PC-3 (cell line): Measurements from ENCODE around the gene SUGCT. TPM values are rescaled to one million over a fixed set of nuclear protein-coding genes. Genes with fewer than 3 reads are reported as not detected.

Experiments
- ATAC-seq: fragments of 200-7000 bp; cut with Tn5 transposase; 2 replicates; pipeline ENCODE4 v1.9.1; 2020; ENCODE audit warnings: mild to moderate bottlenecking, moderate library complexity
- BruUV-seq: library from RNA; stranded (reverse); fragments of 400-500 nt; replicated peaks from 2 replicates; lab custom pipeline; 2021; lab: Mats Ljungman, UMichigan
- CTCF ChIA-PET: fragments of 300-600 bp; sonication (Branson Sonifier 250); formaldehyde crosslinking; loops from one replicate; lab custom pipeline; 2022; ENCODE audit warnings: antibody characterized with exemption; lab: Charles Lee
- POLR2A ChIA-PET: fragments of 300-600 bp; sonication (Branson Sonifier 250); formaldehyde crosslinking; loops from one replicate; lab custom pipeline; 2022; ENCODE audit warnings: antibody characterized with exemption; ENCODE audit not compliant: unreplicated experiment; lab: Charles Lee
- DNase-seq: peaks from one replicate; pipeline ENCODE4 v3.0.0-alpha.2; 2015
- H2AFZ ChIP-seq: fragments of 300-600 bp; sonication (generic); 2 replicates; pipeline ENCODE4 v1.6.0; 2016; ENCODE audit warnings: antibody characterized with exemption, low read length
- H3F3A ChIP-seq: fragments of 300-600 bp; sonication (generic); one replicate; pipeline ENCODE4 v1.6.0; 2017; ENCODE audit warnings: antibody characterized with exemption, low read length, control low read depth, mild to moderate bottlenecking; ENCODE audit not compliant: unreplicated experiment
- H3K27ac ChIP-seq: fragments of 300-600 bp; sonication (generic); 2 replicates; pipeline ENCODE4 v1.5.1; 2016; ENCODE audit warnings: mild to moderate bottlenecking, low read length
- H3K27me3 ChIP-seq: fragments of 300-600 bp; sonication (generic); 2 replicates; pipeline ENCODE4 v1.6.1; 2016; ENCODE audit warnings: low read length, mixed read lengths
- H3K36me3 ChIP-seq: fragments of 300-600 bp; sonication (generic); 2 replicates; pipeline ENCODE4 v1.6.1; 2016; ENCODE audit warnings: low read depth, mixed run types, low read length, mixed read lengths
- H3K4me1 ChIP-seq: fragments of 300-600 bp; sonication (generic); 2 replicates; pipeline ENCODE4 v1.5.1; 2016; ENCODE audit warnings: low read length; ENCODE audit not compliant: insufficient read depth
- H3K4me2 ChIP-seq: fragments of 300-600 bp; sonication (generic); 2 replicates; pipeline ENCODE4 v1.6.0; 2016; ENCODE audit warnings: low read length
- H3K4me3 ChIP-seq: fragments of 300-600 bp; sonication (generic); 2 replicates; pipeline ENCODE4 v1.5.1; 2016; ENCODE audit warnings: mild to moderate bottlenecking, low read length, mixed read lengths
- H3K79me2 ChIP-seq: fragments of 300-600 bp; sonication (generic); 2 replicates; pipeline ENCODE4 v1.6.1; 2017; ENCODE audit warnings: low read length, mixed read lengths
- H3K9ac ChIP-seq: fragments of 300-600 bp; sonication (generic); 2 replicates; pipeline ENCODE4 v1.6.0; 2016; ENCODE audit warnings: mild to moderate bottlenecking, low read length
- H3K9me2 ChIP-seq: fragments of 300-600 bp; sonication (generic); replicated peaks from 2 replicates; pipeline ENCODE4 v1.6.1; 2016; ENCODE audit warnings: mixed run types, low read length, mixed read lengths
- H3K9me3 ChIP-seq: fragments of 300-600 bp; sonication (generic); 2 replicates; pipeline ENCODE4 v1.6.1; 2016; ENCODE audit warnings: low read length, mixed read lengths
- H4K20me1 ChIP-seq: fragments of 300-600 bp; sonication (generic); 2 replicates; pipeline ENCODE4 v1.6.1; 2016; ENCODE audit warnings: low read length, mixed read lengths
- CTCF ChIP-seq: fragments of 300-600 bp; sonication (generic); conservative IDR thresholded peaks from 2 replicates; pipeline ENCODE4 v1.5.1; 2017; ENCODE audit warnings: antibody characterized with exemption, low read depth, mild to moderate bottlenecking, low read length
- EZH2 ChIP-seq: fragments of 300-600 bp; sonication (generic); IDR thresholded peaks from one replicate; pipeline ENCODE4 v1.6.1; 2017; ENCODE audit warnings: antibody characterized with exemption, mild to moderate bottlenecking, low read length; ENCODE audit not compliant: unreplicated experiment
- EZH2phosphoT487 ChIP-seq: fragments of 300-600 bp; sonication (generic); IDR thresholded peaks from 2 replicates; pipeline ENCODE4 v1.6.1; 2018; ENCODE audit warnings: mild to moderate bottlenecking, antibody characterized with exemption, low read length, borderline replicate concordance
- intact Hi-C: fragments of 100-400 bp; cut with micrococcal nuclease; formaldehyde crosslinking; loops from 2 replicates; pipeline ENCODE4 v1.9.0; 2023
- total RNA-seq: library from RNA; depleted of rRNA; stranded (reverse); fragments of >200 nt; gene quantifications from 2 replicates; pipeline ENCODE4 v1.2.3, GENCODE V29; 2014

Gene SUGCT
- total RNA-seq, 1 experiment from 2014 or later, result 2.9 TPM

GRCh38 chr7:40447345-40447744, 312.5 kb downstream of the SUGCT start:
- intact Hi-C loops, result no loop called here
- no peak for TF ChIP-seq EZH2phosphoT487
- TF ChIP-seq CTCF, result peak; percentile 40; the same call in 1 of the 2 replicates
- ATAC-seq (peak; percentile 50; the same call in 1 of the 2 replicates), DNase-seq (peak; percentile 9)
- H3K36me3 ChIP-seq, result no peaks in the 10 kb centered on the region
- no peaks in the 10 kb centered on the region for H3K79me2 ChIP-seq
- BruUV-seq, result no TSS peak
- no peak overlapping the region for H3K4me2 ChIP-seq
- ChIA-PET POLR2A (interaction anchor here (0.7 kb wide), 1 partner anchor 172 kb away, joined by 4 read pairs; no protein-coding TSS in a partner anchor), CTCF (no interaction called here)
- H3K4me3 ChIP-seq, result no peak overlapping the region
- no peak overlapping the region for H3K27ac ChIP-seq
- no peak overlapping the region for H2AFZ ChIP-seq
- H3K9me3 ChIP-seq, result no peaks in the 10 kb centered on the region
- H3K27me3 ChIP-seq, result no peaks in the 10 kb centered on the region
- no peak overlapping the region for H3K9ac ChIP-seq
- no peaks in the 10 kb centered on the region for H4K20me1 ChIP-seq
- no peaks in the 10 kb centered on the region for H3K9me2 ChIP-seq
- no peaks in the 10 kb centered on the region for H3F3A ChIP-seq
- no peaks in the 10 kb centered on the region for H3K4me1 ChIP-seq

GRCh38 chr7:40455485-40455884, 320.7 kb downstream of the SUGCT start:
- H3K36me3 ChIP-seq, result no peaks in the 10 kb centered on the region
- TF ChIP-seq CTCF (no peak), EZH2 (no peak), EZH2phosphoT487 (no peak)
- no peaks in the 10 kb centered on the region for H3K79me2 ChIP-seq
- ChIA-PET POLR2A (no interaction called here), CTCF (no interaction called here)
- H4K20me1 ChIP-seq, result no peaks in the 10 kb centered on the region
- no TSS peak for BruUV-seq
- H3K4me1 ChIP-seq, result no peaks in the 10 kb centered on the region
- H3K9me3 ChIP-seq, result no peaks in the 10 kb centered on the region
- H3K4me3 ChIP-seq, result no peak overlapping the region
- no peak overlapping the region for H2AFZ ChIP-seq
- H3K27me3 ChIP-seq, result no peaks in the 10 kb centered on the region
- intact Hi-C loops, result no loop called here
- no peak for ATAC-seq
- H3K4me2 ChIP-seq, result no peak overlapping the region
- H3K9ac ChIP-seq, result no peak overlapping the region
- no peaks in the 10 kb centered on the region for H3F3A ChIP-seq
- no peak overlapping the region for H3K27ac ChIP-seq
- no peak for DNase-seq
- no peaks in the 10 kb centered on the region for H3K9me2 ChIP-seq

GRCh38 chr7:40457776-40458480, 323.1 kb downstream of the SUGCT start:
- Histone ChIP-seq H3K4me2 (no peak overlapping the region), H3F3A (no peaks in the 10 kb centered on the region), H3K9ac (no peak overlapping the region), H3K9me2 (no peaks in the 10 kb centered on the region), H3K79me2 (no peaks in the 10 kb centered on the region), H2AFZ (no peak overlapping the region), H3K4me3 (no peak overlapping the region), H3K4me1 (no peaks in the 10 kb centered on the region), H3K9me3 (no peaks in the 10 kb centered on the region), H3K27ac (no peak overlapping the region), H3K36me3 (no peaks in the 10 kb centered on the region), H4K20me1 (no peaks in the 10 kb centered on the region), H3K27me3 (no peaks in the 10 kb centered on the region)
- no peak for TF ChIP-seq EZH2phosphoT487
- no peak for TF ChIP-seq CTCF
- TF ChIP-seq EZH2, result no peak
- intact Hi-C loops, result no loop called here
- DNase-seq (no peak), ATAC-seq (no peak)
- no TSS peak for BruUV-seq
- ChIA-PET CTCF (no interaction called here), POLR2A (no interaction called here)
